Activated CD4-positive, CD25-positive, alpha-beta regulatory T cell treated with anti-CD3 and anti-CD28 coated beads, Interleukin-2, amount 50 U/mL, for 16 hours (primary cell): Measurements from ENCODE around the gene TNS1.

Experiments
- DNase-seq: peaks from one replicate; pipeline ENCODE4 v3.0.0-alpha.2; 2020; ENCODE audit warnings: low read depth, low spot score

The TNS1 gene

DNA sequence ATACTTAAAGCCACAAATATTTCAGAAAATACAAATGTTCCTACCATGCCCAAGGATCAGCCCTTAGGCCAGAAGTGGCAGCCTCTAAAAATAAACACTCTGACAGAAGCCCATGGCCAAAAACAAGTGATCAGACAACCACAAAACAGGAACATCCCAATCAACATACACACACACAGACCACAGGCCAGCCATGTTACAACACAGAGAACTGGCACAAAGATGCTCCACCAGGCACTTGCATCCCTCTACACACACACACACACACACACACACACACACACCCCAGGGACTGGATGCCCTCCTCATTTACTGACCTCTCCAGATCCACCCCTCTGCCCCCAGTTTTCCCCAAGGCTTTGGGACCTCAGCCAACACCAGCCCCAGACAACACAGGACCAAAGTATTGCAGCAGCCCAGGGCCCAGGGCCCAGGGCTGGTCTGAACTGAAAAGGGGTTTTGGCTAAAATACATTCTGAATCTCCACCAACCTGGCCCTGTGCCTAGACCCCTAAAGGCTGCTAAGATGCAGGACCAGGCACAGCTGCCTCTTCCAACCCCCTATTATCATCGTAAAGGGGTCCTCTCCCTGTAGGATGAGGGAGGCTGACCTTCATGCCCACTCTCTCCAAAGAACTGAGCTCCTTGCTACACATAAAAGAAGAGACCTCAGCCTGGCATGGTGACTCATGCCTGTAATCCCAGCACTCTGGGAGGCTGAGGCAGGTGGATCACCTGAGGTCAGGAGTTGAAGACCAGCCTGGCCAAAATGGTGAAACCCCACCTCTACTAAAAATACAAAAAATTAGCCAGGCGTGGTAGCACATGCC, 151.4 kb downstream of the TNS1 start:
- no peak for DNase-seq

DNA sequence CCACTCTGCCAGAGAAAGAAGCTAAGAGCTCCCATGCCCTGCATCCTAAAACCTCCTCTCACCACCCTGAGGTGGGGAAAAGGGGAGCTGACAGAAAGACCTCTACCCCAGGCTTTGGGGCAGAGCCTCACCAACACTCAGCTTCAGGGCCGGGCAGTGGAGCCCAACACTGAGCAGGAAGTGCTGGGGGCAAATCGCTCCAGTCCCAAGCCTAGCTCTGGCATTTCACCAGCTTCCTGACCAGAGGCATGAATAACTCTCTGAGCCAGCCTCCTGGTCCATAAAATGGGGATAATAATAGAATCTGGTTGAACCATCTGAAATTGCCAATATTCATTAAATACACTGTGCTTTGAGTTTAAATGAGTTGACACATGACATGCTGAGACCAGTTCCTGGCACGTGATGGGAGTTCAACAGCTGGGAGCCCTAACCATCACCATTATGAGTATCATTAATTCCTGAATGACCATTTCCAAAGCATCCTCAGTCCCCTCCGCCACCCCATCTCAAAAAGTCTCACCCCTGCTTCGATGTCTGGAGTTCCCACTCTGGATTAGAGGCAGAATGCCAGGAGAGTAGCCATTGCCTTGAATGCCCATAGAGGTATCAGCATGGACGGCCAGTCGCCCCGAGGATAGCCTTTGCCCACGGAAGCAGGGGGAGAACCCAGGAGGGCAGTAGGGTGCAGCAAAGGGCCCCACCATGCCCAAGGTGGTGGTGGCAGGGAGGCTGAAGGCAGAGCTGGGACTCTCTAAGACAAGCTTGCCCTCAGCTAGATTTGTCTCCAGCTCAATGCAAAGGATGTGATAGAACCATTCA, 153.4 kb downstream of the TNS1 start:
- no peak for DNase-seq

DNA sequence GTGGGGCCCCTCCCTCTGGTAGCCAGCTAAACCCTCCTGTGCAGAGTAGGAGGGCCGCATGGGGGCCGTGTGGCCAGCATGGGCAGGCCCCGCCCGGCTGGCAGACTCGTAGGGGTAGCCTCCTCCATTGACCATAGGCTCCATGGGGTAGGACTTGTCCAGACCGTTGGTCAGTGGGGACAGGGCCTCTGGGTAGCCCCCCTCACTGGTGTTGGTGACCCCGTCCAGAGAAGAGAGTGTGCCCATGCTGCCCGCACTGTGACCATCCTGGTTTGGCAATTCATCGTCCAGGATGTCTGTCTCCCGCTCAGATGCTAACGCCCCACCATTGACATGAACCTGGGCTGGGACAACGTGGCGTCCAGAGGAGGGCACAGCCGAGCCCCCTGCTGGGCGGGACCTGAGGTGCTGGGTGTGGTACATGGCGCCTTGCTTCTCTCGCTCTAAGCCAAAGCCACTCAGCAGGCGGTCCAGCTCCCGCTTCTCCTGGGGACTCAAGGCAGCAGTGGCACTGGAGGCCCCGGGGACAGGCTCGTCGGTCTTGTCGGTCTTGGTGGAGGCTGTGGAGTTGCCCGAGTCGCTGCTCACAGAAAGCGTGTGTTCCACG, 154.3 kb downstream of the TNS1 start:
- no peak for DNase-seq

DNA sequence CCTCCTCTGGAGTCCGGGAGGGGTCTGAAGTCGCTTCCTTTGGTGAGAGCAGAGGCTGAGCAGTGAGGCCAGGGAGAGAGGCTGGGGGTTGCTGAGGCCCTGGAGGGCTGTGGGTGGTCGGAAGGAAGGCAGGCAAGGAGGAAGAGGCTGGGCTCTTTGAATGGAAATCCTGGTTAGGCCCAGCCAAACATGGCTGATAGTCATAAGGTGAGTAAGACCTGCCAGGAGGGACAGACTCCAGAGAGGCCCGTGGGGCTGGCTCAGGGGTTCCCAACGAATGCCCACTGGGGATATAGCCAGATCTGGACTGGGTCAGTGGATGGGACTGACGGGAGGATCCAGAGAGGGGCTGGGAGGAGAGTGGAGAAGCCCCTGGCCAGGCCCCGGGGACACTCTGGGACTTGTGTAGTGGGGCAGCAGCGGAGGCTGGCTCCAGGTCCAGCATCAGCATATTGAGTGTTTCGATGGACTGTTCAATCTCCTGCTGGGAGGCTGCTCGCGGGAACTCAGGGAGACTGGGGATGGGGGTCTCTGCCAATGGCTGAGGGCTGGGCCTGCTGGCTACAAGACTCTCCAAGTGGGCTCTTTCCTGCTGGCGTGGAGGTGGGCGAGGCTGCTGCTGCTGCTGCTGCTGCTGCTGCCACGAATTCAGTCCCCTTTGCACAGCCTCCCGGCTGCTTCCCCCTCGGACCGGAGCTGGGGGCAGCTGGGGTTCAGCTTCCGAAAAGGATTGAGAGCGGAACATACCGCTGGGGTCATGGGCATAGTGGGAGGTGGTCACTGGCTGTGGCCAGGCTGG, 155.0 kb downstream of the TNS1 start:
- no peak for DNase-seq

DNA sequence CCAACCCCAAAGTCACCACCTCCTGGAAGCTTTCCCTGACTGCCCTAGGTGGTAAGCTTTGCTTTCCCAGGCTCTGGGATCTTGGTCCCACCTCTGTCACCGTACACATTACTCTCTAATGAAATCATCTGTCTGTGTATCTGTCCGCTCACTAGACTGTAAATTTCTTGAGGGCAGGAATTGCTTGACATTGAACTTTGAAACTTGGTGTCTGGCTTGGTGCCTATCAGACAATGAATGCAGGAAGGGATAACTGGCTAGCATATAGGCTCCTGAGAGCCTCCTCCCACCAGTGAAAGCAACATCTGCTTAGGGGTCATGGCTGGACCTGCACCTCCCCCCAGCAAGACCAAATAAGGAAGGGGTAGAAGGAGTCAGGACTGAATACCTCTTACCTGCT, 155.7 kb downstream of the TNS1 start:
- no peak for DNase-seq

DNA sequence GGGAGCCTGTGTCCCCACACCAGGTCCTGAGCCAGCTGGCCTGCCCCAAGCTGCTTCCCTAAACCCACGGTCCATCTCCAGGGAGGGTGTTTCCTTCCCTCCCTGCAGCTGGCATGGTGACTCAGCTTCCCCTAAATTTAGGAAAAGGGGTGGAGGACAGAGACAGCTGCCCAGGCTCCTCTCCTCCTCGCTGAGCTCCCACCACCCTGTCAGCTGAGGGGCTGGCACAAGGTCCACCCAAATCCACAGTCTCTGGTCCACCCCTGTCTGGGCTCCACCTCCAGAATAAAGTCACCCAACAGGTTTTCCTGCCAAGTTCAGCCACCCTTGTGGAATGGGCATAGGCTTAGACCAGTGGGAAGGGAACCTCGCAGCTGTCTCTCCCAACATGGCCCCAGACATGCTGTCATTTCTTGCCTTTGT, 156.5 kb downstream of the TNS1 start:
- DNase-seq, result no peak

DNA sequence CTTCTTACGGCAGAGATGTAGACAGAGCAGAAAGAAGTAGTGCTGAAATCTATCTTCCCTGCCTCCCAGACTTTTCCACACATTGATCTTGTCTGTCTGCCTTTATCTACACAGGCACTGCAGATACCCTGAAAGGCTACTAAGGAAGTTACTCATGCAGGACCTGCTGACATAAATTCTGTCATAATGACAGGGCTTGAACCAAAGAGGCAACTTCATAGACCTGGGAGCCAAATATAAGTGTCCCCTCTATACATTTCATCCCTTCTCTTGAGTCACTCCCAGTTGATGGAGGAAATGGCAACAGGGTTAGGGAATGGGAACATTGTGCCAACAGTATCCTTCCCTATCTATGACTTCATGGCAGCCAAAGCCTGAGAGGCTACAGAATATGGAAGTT, 157.5 kb downstream of the TNS1 start:
- DNase-seq, result no peak

DNA sequence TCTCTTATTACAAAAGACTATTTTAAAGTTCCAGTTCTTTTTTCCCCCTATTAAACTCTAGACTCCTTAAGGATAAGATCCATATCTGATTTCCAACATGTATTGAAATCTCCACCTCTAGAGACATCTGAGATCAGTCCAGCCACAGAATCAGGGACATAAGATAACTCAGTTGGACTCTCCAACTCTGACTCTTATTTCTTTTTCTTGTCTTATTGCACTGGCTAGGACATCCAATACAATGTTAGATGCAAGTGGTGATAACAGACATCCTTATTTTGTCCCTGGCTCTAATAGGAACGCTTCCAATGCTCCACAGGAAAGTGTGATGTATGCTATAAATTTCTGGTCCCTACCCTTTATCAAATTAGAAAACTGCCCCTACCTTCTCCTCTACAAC, 158.1 kb downstream of the TNS1 start:
- DNase-seq, result no peak

DNA sequence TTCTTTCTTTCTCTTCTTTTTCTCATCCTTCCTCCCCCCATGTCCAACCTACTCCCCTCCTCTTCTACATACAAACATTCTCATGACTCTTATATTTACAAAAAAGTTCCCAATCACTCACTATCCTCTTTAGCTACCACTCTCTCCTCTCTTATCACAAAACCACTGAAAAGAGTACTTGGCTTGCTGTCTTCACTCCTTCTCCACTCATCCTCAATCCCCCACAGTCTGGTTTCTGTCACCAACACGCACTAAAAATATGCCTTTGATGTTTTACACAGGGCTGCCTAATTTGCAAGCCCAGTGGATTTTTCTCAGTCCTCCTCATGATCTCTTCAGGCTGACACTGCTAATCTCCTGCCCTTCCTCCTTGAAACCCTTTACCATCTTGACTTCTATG, 159.5 kb downstream of the TNS1 start:
- no peak for DNase-seq

DNA sequence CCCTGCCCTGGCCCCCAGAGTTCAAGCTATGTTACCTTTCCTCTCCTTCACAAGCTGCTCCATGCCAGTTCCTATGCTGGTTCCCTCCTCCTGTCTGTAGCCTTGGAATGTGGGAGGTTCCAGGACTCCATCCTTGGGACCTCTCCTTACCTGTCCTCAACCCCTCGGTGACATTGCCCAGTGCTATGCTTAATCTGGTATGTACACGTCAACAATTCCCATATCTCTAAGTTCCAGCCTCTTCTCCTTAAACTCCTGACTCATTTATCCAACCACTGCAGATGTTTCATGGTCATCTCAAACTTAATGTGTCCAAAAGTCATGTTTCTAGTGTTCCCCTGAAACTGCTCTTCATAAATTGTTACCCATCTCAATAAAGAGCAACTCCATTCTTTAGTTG, 160.8 kb downstream of the TNS1 start:
- DNase-seq, result no peak

DNA sequence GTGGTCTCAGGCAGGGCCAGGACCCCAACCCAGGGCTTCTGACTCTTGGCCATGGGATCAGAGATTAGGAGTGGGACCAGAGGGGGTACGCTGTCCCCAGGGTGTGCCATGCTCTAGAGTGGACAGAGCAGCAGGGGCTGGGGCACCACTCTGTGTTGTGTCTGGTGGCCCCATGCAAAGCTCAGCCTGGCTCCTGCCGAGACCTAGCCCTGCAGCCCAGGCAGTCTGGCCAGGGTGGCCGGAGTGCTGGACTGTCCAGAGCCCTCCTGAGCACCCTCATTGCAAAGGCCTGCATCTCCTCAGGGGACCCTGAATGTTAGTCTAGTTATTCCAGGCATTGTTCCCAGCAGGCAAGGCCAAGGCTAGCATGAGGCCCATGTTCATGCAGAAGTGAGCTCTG, 162.3 kb downstream of the TNS1 start:
- DNase-seq, result no peak

DNA sequence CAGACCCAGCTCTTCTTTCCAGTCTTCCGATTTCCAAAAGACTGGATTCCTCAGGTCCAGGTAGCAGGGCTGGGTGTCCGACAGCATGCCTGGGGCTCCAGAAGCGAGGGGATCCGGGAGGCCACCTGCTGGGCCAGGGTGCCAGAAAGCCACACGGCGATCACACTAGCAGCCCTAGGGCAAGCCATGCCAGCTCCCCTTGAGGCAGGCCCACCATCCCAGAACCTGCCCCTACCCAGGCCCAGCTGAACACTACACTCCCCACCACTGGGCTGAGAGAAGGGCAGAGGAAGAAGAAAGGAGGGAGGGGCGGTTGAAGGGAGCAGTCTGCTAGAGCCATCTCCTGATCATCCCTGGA, 163.1 kb downstream of the TNS1 start:
- DNase-seq, result no peak

DNA sequence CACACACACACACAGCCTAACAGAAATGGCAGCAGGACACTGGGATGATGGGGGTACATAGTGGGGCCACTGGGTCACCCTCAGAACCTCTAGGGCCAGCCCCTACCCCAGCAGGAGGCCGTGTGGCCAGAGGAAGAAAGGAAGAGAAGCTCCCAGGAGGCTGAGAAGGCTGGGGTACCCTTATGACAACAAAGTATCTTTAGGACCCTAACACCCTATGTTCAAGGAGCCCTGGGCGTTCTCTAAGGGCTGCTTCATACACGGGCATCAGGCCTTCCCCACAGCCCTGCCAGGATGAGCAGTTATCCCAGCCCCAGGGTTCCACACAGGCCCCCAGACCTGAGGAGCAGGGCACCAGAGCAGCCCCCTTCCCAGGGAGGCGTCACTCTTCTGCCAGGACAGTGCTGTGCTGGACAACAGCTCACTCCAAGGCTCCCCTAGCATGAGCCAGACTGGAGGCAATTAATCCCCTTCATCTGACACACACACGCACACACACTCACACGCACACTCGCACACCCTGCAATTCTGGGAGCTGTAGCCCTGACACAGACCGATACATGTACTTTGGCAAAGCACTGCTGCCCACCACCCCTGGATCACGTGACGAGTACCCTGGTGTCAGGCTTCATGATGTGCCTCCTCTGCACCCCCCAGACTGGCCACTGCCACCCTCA, 163.6 kb downstream of the TNS1 start:
- DNase-seq, result no peak

DNA sequence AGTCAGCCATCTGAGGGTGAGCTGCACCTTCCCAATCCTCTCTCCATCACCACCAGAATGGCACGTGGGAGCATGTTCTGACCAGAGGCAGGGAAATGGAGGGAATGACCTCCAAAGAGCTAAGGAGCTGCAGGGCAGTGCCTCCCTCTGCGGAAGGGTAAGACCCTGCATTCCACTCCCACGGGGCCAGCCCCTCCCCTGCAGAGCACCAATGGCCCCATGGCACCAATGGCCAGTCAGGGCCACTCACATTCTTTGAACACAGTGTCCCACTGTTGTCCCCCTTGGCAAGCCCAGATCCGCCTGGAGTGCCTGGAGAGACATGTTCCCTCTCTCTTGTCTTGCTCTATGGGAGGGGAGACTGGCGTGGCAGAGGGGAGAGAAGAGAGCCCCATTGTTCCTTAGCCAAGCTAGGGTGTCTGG, 164.4 kb downstream of the TNS1 start:
- no peak for DNase-seq

DNA sequence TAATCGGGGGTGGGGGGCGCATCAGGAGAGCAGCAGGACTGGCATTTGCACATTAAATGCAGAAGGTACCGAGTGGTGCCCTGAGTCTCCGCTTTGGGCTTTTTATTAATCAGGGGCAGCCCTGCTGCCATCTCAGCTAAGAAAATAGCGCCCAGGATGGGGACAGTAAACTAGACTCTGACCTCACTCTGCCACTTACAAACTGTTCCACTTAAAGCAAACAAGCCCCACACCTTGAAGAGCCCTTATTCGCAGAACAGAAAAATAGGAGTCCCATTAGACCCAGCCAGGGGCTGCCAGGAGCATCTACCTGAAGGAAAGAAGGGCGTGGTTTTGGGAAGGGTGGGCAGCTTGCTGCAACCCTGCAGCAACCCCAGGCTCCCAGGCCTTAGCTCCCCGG, 165.3 kb downstream of the TNS1 start:
- DNase-seq, result no peak

DNA sequence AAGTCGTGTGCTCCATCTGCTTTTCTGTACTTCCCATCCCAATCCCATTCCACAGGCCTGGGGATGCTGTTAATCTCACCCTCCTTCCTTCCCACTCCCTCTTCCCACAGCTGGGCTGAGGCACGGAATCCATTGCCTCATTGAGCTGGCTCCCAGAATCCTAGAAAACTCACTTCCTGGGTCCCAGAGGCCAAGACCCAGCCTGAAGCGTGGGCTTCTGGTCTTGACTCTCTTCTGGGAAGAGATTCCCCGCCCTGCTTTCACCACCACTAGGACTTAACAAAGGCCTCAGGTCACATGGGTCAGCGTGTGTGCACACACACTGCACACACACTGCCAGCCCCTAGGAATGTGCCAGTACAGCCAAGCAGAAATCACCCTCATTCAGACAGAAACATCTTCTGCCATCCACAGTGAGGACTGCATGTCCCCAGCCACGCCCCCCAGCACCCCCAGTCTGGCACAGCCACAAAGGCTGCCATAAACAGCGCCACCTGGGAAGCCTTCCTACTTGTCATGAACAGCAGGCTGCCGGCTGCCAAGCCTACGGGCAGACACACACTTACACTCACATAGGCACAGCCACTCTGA, 165.8 kb downstream of the TNS1 start:
- DNase-seq, result no peak

DNA sequence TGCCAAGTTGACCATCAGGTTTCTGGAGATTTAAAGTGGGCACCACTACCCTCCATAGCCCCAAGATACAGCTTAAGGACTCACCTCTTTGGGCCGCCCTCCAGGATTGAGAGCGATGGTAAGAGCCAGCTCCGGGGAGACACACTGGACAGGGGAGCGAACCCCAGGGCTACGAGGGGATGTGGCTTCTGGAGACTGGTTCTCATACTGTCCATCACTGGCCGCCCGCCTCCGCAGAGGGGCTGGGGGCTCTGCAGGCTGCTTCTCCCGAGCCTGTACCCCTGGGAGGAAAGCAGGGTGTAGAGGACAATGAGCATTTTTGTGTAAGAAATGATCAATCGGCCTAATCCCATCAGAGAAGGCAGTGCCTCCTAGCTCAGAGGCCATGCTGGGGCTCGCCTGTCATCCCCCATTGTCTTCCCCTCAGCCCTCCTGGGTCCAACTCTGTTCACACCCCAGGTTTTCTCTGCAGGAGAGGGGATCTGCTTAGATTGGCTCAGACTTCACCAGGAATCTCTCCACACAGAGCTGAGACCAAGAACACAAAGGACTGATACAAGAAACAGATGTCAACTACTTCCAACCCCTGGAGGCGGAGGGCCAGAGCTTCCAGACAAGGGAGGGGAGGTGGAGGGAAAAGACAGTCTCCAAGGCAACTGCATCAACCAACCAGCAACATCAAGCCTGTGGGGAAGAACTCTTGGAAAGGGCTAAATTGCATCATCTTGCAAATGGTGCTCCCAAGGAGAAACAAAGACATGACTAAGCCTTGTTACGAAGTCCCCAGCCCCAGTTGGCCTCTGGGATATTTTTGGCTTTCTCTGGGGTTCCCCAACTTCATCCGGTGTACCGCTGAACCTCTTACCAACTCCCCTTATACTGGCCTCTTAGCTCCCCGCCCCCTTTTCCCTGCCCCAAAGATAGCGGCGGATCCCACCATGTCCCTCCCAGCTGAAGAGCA, 166.6 kb downstream of the TNS1 start:
- DNase-seq, result no peak

DNA sequence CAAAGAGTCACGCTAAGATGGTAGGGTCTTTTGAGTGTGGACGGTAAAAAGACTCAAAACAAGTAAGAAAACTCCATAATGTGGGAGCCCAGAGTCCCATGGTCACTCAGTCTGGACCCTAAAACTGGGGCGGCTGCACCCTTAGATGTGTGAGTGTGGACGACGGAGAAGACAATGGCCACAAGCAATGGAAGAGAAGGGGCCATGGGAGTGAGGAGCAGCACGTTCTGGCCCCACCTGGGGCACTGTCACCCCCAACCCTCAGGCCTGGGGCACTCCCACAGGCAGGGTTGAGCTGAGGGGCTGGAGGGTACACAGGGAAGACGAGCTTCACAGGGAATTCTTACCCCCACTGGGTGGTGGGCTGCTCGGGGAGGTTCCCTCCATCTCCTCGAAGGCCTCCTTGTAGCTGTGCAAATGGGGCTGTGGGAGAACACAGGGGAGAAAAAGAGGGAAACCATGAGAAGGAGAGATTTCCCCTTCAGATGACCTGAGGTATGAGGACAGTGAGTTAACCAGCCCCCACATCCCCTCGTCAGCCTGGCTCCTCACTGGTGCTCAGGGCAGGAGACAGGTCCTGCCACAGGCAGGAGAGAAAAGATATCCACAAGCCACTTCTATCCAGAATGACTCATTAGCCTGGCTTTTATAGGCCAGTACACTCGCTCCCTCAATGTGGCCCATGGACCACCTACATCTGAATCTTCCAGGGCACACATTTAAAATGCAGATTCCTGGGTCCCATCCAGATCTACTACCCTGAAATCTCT, 167.9 kb downstream of the TNS1 start:
- DNase-seq, result no peak

DNA sequence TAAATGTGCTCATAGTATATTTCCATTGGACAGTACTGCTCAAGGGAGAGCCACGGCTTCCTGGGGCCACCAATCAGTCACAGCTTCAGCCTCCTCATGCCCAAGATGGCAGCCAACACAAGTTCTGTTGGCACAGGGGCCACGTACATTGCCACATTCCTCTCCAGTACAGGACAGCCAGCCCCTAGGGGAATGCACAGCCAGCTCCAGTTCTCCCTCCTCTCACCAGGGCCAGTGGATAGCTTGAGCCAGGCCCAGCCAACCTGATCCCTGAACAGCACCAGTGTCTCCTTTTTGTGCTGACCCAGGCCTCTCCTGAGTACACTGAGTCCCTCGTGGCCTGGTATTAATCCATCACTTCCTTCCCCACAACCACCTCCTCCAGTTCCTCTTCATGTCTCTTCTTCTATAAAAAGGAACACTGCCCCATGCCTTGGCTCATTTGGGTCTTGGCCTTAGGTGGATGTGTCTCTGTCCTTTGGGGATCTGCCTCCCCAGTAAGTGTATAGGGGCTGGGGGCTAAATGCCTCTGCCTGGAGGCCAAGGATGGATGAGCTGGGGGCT, 168.7 kb downstream of the TNS1 start:
- no peak for DNase-seq
